Hematopoietic multipotent progenitor cell treated with erythropoietin and hydrocortisone succinate and interleukin-3 and kit ligand, for 17 days (in vitro differentiated cells): ENCODE measurements around the gene BRCC3.

Source experiments
- DNase-seq: peaks from one replicate; pipeline ENCODE4 v3.0.0-alpha.2; 2015; ENCODE audit warnings: low spot score

The BRCC3 gene

DNA sequence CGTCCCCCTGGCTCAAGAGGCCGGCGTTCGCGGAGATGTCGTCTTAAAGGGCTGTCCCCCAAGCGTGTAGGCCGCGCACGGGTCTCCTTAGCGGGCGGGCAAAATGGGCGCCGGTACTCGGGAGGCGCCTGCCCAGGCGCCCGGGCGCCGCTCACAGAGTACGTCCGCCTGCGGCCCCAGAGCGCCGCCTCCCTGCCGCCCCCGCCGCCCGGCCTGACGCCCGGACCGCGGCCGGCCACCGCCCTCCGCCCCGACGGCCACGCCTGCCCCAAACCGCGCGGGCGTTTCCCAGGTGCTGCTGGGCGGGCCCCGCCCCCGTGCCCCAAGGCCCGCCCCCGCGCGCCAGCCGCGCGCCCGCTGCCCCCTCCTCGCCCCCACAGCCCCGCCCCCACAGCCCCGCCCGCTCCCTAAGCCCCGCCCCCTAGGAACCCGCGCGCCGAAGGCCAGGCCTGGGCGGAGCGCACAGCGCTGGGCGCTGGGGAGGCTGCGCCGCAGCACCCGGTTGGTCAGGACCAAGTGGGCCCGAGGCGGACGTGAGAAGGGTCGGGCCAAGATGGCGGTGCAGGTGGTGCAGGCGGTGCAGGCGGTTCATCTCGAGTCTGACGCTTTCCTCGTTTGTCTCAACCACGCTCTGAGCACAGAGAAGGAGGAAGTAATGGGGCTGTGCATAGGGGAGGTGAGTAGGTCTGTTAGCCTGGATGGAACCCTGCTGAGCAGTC lies at the start of gene BRCC3, which contains the start of the genes CMC4 and MTCP1:
BRCC3 (plus strand) TSS at position 534 of the 719 bp plus-strand sequence; CDS start at position 554, 20 bp downstream.
CMC4 (minus strand) TSS at position 162 of the 719 bp plus-strand sequence. CDS start 7,113 bp downstream, outside the sequence.
MTCP1 (minus strand) TSS at position 162 of the 719 bp plus-strand sequence. CDS start 5,126 bp downstream, outside the sequence.
- DNase-seq = peak; percentile 85

DNA sequence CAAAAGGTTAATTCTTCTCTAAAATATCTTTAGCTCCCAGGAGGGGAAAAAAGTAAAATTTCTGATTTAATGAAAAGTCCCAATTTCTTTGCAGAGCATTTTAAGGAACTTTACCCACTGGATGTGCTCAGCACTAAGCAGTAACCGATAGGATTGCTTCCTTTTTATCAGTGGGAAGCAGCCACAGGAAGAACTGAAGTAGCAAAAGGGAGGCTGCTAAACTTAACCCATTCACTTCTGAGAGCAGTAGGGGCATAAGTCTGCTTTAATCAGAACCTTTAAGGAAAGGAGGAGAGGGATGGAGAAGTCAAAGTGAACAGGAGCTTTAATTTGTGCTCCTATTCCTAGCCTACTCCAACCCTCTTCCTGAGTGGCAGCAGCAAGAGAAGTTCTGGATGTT lies 48.7 kb upstream of the BRCC3 start, which contains the start of gene F8:
F8 (minus strand) TSS at position 139 of the 400 bp plus-strand sequence. CDS start 171 bp downstream, outside the sequence.
- DNase-seq = no peak

DNA sequence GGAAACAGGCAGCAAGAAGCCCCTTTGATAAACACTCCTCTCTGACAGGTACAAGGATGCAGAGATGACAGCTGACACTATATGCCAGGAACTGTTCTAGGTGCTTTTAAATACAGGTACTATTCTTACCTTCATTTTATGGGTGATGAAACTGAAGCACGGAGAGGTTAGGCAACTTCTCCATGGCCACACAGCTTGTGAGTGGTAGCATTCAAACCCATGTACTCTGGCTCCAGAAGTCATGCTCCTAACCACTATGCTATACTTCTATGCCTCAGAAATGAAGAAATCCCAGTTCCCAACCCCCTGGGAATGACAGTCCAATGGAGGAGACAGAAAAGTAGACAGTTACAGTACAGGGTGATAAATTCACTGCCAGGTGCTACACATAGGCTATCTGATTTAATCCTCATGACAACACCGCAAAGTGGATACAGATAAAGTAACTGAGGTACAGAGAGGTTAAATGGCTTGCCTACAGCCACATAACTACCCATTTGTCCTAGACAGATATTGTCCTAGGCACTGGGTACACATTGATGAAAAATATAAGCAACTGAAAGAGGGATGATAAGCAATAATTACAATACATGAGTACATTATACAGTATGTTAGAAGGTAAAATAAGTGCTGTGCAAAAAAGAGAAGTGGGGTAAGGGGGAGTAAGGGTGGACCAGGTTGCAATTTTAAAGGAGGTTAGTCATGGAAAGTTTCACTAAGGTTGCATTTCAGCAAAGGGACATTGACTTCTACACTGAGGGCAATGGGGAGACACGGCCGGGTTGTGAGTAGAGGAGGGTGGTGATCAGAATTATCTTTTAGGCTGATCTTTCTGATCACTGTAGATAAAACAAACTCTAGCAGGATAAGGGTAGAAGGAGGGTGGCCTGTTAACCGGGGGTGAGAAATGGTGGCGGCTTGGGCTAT lies 47.1 kb upstream of the BRCC3 start:
- DNase-seq = no peak

GRCh38 chrX:155026420-155026726 lies 44.9 kb upstream of the BRCC3 start:
- DNase-seq = no peak

DNA sequence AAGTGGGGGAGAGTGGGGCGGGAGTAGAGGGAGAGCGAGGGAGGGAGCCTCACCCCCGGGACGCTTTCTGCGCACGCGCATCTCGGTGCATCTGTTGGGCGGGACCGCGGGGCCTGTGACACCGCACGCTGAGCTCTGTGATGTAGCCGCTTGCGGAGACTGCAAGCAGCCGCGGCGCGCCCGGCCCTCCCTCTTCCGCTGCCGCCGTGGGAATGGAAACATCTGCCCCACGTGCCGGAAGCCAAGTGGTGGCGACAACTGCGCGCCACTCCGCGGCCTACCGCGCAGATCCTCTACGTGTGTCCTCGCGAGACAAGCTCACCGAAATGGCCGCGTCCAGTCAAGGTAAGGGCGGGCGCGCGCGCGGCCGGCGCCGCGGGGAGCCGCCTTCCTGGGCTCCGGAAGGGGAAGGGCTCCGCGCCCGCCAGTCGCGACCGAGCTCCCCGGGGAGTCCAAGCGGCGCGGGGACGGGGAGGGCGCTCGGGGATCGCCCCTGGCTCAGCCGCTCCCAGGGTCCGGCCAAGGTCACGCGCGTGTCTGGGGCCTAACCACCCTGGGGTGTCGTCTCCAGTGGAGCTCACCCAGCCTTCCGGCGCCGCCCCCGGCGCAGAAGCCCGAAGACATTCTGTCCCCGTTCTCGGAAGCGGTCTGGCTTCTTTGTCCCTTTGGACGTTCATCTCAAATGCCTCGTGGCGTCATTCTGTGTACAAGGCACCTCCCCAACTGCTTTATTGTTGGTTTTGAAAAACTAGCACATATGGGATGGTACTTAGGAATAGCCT lies 44.4 kb upstream of the BRCC3 start, which contains the start of gene FUNDC2:
FUNDC2 (plus strand) TSS at position 118 of the 782 bp plus-strand sequence; CDS start at position 213, 95 bp downstream.
- peak; percentile 95 for DNase-seq

DNA sequence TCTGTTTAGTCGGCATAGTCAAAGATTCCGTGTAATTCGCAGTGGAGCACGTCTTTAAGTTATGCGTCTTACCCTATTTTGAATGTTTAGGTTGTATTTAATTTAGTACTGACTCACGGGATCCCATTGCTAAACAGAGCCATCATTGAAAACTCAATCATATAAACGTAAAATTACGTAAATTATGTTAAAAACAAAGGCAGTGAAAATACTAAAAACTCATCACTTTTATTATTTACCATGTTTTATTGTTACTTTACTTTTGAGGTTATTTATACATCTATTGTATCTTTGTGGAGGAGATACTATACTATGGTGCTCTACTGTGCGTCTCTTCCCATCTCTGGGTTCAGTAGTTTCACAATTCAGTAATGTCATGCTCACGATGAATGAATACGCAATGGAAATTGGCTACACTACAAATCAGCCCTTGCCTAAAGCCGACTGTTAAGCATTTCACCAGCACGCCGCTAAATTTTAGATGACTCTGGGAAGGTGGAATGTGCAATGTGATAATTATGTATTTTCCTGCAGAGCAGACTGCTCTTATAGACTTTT lies 43.7 kb upstream of the BRCC3 start:
- DNase-seq = peak; percentile 56

DNA sequence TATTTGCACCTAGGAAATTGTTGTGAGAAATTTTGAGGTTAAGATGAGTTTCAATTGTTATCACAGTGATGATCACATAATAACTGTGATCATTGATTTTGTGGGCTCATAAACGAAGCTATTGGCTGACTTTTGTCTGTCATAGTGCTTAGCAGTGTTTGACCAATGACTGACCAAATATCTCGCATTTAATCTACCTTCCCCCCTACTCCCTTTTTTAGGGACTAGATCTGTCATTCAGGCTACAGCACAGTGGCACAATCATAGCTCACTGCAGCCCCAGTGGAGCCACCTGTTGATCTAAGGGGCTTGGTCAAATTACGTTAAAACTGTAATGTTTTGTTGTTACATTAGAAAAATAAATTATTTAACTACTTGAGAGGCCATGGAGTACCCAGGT lies 43.2 kb upstream of the BRCC3 start:
- peak; percentile 6 for DNase-seq

- DNase-seq = no peak
Observed at GRCh38 chrX:155028877-155029291, 42.4 kb upstream of the BRCC3 start.

GRCh38 chrX:155031657-155032056 lies 39.7 kb upstream of the BRCC3 start:
- no peak for DNase-seq

GRCh38 chrX:155035688-155036087 lies 35.6 kb upstream of the BRCC3 start:
- DNase-seq = no peak

- no peak for DNase-seq
Observed at GRCh38 chrX:155046129-155046810, 25.0 kb upstream of the BRCC3 start.

- no peak for DNase-seq
Observed at GRCh38 chrX:155046811-155047528, 24.3 kb upstream of the BRCC3 start.

DNA sequence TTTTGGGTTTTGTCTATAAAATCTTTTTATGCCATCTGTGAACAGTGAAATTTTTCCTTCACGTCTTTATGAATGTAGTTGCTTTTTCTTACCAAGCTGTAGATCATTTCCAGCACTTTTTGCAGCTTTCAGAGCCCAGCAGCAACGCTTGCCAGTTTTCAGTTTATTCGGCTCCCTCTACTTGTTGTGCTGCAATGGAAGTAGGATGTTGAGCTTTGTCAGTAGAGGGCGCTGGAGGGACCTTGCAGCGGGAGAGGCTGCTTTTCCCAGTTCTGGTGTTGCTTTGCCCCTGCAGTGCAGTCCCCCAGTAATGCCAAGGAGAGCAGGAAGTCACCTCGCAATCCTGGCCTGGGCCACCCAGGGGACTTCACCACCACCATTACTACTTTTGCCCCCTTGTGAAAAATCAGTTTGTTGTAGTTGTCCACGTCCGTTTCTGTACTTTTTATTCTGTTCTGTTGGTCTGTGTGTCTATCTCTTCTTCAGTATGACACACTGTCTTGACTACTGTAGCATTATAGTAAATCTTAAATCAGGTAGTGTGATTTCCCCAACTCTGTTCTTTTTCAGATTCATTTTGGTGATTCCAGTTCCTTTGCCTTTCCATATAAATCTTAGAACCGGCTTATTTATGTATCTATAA lies 22.2 kb upstream of the BRCC3 start:
- DNase-seq = peak; percentile 68

DNA sequence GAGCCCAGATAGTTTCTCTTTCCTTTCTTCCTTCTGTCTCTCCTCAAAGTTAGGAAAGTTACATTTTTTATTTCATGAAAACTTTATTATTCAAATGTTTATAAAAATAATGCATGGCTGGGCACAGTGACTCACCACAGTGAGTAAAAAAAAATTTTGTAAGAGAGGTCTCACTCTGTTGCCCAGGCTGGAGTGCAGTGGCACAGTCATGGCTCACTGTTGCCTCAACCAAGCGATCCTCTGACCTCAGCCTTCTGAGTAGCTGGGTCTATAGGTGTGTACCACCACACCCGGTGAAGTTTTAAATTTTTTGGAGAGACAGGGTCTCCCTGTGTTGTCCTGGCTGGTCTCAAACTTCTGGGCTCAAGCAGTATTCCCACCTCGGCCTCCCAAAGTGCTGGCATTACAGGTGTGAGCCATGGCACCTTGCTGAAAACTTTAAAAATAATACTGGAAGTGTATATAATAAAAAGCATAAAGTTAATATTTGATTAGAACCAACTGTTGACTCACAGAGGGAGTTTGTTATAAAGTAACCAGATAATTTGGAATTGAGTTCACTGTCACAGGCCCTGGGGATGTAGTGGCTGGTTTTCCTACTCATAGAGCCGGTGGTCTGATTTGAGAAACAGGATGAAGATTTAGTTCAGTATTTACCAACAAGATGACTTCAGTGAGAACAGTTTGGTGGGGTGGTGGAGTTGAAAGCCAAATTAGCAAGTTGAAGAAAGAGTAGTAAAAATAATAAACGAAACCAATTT lies 18.4 kb upstream of the BRCC3 start:
- DNase-seq = no peak

DNA sequence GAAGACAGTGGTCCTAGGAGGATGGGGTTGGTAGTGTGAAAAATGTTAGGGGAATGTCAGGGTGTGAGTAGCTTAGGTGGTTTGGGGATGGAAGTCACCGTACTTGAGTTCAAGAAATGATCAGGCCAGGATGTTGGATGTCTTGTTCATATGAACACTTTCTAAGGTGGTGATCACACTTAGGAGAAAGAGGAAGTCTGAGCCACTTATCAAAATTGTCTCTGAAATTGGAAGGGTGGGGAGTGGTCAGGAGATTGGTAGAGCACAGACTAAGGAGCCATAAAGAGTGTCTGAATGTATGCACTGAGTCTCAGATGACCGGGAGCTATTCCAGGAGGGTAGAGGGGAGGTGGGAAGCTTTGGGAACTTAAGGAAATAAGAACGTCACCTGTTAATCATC lies 17.7 kb upstream of the BRCC3 start:
- DNase-seq = no peak

- DNase-seq = no peak
Observed at GRCh38 chrX:155054255-155054654, 17.1 kb upstream of the BRCC3 start.

DNA sequence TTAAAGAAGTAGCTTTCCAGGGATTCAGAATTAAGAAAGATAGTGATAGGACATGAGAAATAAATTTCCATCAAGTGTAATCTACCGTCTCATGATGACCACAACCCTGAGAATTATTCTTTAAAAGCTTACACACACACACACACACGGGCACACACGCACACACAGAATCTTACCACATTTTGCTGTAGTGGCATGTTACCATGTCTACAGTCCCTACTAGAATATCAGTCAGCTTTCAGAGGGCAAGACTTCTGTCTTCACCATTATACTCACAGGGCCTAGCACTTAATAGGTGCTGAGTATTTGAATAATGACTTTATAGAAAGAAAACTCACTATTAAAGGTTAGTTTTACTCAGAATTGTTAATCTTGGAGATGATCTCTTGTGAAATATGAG lies 15.8 kb upstream of the BRCC3 start:
- no peak for DNase-seq

GRCh38 chrX:155056471-155056870 lies 14.8 kb upstream of the BRCC3 start:
- DNase-seq = no peak
